ENCODE measurements around the gene TRIP10.

TRIP10 gene

GRCh38 chr19:6711078-6711361 is 28.5 kb upstream of the TRIP10 start:
- DNase-seq (ENCODE audit: low read depth, low spot score): no peak

- DNase-seq (ENCODE audit: low read depth, low spot score): no peak
These were observed 27.9 kb upstream of the TRIP10 start for GRCh38 chr19:6711605-6712004.

DNA sequence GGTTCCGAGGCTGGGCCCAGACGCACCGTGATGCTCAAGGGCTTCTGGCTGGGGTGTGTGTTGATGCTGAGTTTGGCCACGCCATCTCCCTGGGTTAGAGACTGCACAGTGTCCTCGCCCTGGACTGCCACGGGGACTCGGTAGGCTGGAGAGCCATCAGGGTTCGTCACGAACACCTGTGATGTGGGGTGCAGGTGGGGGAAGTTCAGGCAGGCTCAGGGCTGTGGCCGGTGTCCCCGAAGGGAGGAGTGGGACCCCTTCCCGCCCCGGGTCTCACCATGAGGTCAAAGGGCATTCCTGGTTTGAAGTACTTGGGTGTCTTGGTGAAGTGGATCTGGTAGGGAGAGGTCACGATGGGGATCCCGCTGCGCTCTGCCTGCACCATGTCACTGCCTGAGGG is 27.2 kb upstream of the TRIP10 start:
- DNase-seq (ENCODE audit: low read depth, low spot score): no peak

GRCh38 chr19:6712692-6713670 is 26.5 kb upstream of the TRIP10 start:
- no peak for DNase-seq (ENCODE audit: low read depth, low spot score)

- no peak for DNase-seq (ENCODE audit: low read depth, low spot score)
These were observed 25.4 kb upstream of the TRIP10 start for GRCh38 chr19:6713773-6714692.

DNA sequence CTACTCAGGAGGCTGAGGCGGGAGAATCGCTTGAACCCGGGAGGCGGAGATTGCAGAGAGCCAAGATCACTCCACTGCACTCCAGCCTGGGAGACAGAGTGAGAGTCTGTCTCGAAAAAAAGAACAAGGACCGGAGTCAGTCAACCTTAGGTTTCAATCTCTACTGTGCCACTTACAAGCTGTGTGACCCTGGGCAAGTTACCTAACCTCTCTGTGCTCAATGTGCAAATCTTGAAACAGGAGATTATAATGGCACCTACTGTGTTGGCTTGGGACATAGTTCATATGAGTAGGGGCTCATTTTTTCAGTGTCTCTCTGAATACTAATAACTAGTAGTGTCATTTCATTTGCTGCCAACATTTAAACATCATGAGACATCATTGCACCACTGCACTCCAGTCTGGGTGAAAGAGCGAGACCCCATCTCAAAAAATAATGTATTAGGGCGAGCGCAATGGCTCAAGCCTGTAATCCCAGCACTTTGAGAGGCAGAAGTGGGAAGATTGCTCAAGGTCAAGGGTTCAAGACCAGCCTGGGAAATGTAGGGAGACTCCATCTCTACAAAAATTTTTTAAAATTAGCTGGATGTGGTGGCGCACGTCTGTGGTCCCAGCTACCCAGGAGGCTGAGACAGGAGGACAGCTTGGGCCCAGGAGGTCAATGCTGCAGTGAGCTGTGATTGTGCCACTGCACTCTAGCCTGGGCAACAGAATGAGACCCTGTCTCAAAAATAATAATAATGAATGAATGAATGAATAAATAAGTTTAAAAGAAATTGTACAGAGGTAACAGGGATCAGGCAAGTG is 24.5 kb upstream of the TRIP10 start:
- DNase-seq (ENCODE audit: low read depth, low spot score): no peak

GRCh38 chr19:6716610-6716970 is 22.9 kb upstream of the TRIP10 start:
- DNase-seq (ENCODE audit: low read depth, low spot score): no peak

DNA sequence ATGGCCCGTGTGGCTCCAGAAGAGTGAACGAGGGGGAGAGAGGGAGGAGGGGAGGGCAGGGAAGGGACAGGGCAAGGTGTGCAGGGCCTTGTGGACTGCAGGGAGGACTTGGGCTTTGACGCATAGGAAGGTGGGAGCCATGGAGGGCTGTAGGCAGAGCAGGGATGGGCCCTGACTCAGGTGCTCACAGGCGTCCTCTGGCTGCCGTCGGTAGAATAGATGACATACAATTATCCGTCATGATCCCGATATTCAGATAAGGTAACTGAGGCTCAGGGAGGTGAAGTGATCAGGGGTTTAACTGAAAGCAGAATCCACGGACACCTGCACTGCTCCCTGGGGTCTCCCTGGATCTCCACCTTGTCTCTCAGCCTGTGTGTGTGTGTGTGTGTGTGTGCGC is 22.4 kb upstream of the TRIP10 start:
- no peak for DNase-seq (ENCODE audit: low read depth, low spot score)

DNA sequence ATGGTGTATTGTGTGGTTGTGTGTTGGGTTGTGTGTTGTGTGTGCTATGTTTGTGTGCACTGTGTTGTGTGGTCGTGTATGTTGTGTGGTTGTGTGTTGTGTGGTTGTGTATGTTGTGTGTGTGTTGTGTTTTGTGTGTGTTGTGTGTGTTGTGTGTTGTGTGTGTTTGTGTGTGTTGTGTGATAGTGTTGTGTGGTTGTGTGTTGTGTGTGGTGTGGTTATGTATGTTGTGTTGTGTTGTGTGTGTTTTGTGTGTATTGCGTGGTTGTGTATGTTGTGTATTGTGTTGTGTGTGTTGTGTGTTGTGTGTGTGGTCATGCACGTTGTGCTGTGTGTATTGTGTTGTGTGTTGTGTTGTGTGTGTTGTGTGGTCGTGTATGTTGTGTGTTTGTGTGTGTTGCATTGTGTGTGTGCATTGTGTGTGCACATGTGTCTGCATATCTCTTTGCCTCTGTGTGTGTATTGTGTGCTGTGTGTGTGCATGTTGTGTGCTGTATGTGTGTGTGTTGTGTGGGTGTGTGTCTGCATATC is 22.0 kb upstream of the TRIP10 start:
- DNase-seq (ENCODE audit: low read depth, low spot score): no peak

GRCh38 chr19:6718111-6718740 is 21.3 kb upstream of the TRIP10 start:
- DNase-seq (ENCODE audit: low read depth, low spot score): peak; percentile 72

- no peak for DNase-seq (ENCODE audit: low read depth, low spot score)
These were observed 20.5 kb upstream of the TRIP10 start for GRCh38 chr19:6718741-6719539.

- DNase-seq (ENCODE audit: low read depth, low spot score): no peak
These were observed 20.0 kb upstream of the TRIP10 start for GRCh38 chr19:6719540-6719861.

GRCh38 chr19:6719992-6720368 is 19.5 kb upstream of the TRIP10 start:
- no peak for DNase-seq (ENCODE audit: low read depth, low spot score)

DNA sequence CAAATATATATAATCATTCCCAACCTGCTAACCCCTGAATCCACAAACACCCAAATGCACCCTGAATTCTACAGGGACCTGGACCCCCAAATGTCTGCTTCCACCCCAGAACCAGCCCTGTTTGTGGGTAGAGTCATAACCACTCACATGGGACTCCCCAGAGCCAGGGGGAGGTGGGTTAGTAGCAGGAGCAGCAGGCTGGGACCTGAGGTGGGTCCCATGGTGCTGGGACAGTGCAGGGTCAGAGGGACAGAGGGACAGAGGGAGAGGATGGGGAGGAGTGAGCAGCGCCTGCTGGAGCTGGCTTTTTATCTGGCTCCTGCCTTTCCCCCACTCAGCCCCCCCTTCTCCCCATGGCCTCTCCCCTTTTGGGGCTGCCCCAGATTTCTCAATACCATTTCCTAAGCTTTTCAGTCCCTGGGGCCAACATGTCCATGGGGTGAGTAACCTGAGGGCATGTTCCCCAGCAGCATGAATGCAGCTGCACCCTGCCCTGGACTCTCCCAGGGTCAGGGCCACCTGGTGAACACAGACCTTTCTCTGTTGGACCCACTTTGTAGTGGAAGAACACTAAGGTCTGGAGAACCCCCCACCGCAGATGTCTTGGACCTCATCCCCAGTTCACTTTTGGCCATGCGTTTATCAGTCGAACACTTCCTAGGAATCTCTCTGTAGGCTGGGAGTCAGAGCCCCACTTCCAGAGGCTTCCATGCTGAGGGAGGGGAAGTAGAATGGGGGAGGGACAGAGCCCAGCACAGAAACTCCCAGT is 18.9 kb upstream of the TRIP10 start, which contains the start of gene C3:
Gene C3 (minus strand): TSS at position 282 of the 769 bp plus-strand sequence. CDS start 61 bp downstream, at position 221.
- no peak for DNase-seq (ENCODE audit: low read depth, low spot score)

GRCh38 chr19:6721138-6721474 is 18.4 kb upstream of the TRIP10 start:
- DNase-seq (ENCODE audit: low read depth, low spot score): no peak

DNA sequence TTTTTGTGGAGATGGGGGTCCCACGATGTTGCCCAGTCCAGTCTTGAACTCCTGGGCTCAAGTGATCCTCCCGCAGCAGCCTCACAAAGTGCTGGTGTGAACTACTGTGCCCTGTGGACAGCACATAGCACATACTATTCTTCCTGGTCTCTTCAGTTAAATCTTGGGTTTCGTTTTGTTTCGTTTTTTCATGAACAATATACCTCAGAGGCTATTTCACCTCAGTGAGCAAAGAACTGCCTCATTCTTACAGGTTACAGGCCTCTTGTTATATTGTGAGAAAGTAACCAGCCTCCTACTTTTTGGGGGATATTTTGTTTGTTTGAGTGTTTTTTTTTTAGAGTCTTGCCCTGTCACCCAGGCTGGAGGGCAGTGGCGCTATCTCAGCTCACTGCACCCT is 17.7 kb upstream of the TRIP10 start:
- DNase-seq (ENCODE audit: low read depth, low spot score): no peak

DNA sequence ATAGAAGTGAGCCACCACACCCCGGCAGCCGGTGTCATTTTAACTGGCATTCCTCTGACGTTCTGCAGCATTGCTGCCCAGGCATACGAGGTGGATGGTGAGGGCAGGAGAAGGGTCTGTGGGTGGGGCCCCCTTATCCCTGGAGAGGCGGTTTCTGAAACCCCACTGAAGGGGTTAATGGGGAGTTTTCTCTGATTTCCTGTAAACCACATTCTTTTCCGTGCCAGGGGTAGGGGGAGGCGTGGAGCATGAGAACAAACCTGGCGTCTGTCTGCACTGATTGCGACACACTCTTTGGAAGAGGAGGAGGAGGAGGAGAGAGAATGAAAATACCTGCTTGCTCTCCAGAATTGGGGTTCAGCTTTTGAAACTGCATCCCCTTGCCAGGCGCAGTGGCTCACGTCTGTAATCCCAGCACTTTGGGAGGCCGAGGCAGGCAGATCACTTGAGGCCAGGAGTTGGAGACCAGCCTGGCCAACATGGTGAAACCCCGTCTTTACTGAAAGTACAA is 16.3 kb upstream of the TRIP10 start:
- DNase-seq (ENCODE audit: low read depth, low spot score): no peak

DNA sequence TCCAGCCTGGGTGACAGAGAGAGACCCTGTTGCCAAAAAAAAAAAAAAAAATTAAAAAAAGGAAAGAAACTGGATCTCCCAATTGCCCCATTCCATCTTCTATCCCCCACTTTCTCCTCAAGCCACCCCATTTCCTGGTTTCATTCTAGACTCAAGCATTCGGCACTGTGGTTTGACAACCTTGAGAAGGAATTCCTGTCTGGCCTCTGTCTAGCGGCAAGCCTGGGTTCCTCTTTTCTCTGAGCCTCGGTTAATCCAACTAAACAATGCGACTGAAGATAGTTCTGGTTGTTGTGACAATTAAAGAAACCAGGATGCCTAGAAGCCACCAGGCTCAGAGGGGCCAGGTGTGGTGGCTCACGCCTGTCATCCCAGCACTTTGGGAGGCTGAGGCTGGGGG is 15.7 kb upstream of the TRIP10 start:
- DNase-seq (ENCODE audit: low read depth, low spot score): no peak

Data from iPS DF 19.7 (cell line).